Neural progenitor cell (in vitro differentiated cells): Measurements from ENCODE around the gene PPARGC1A. TPM values are rescaled to one million over a fixed set of nuclear protein-coding genes. Genes with fewer than 3 reads are reported as not detected.

Source experiments
- DNase-seq: peaks from one replicate; pipeline ENCODE4 v3.0.0-alpha.2; 2016; ENCODE audit warnings: low spot score
- H2AFZ ChIP-seq: fragments of 200-600 bp; sonication (generic); replicated peaks from 2 replicates; pipeline ENCODE4 v1.6.1; 2016; ENCODE audit warnings: antibody characterized with exemption
- H3F3A ChIP-seq: fragments of 200-600 bp; sonication (generic); 2 replicates; pipeline ENCODE4 v1.6.1; 2016; ENCODE audit warnings: antibody characterized with exemption, low read depth
- H3K27ac ChIP-seq: fragments of 200-600 bp; sonication (generic); 2 replicates; pipeline ENCODE4 v1.5.1; 2016; ENCODE audit warnings: mild to moderate bottlenecking
- H3K27me3 ChIP-seq: fragments of 200-600 bp; sonication (generic); 2 replicates; pipeline ENCODE4 v1.6.1; 2016; ENCODE audit warnings: mild to moderate bottlenecking, moderate library complexity
- H3K36me3 ChIP-seq: fragments of 200-600 bp; sonication (generic); 2 replicates; pipeline ENCODE4 v1.5.1; 2016
- H3K4me1 ChIP-seq: fragments of 200-600 bp; sonication (generic); 2 replicates; pipeline ENCODE4 v1.6.1; 2016; ENCODE audit warnings: mixed run types
- H3K4me2 ChIP-seq: fragments of 200-600 bp; sonication (generic); 2 replicates; pipeline ENCODE4 v1.6.1; 2016
- H3K4me3 ChIP-seq: fragments of 200-600 bp; sonication (generic); 2 replicates; pipeline ENCODE4 v1.5.1; 2016
- H3K79me2 ChIP-seq: fragments of 200-600 bp; sonication (generic); 2 replicates; pipeline ENCODE4 v1.6.1; 2016; ENCODE audit warnings: low read depth
- H3K9ac ChIP-seq: fragments of 200-600 bp; sonication (generic); 2 replicates; pipeline ENCODE4 v1.6.1; 2016
- H3K9me3 ChIP-seq: fragments of 200-600 bp; sonication (generic); 2 replicates; pipeline ENCODE4 v1.5.1; 2016; ENCODE audit warnings: low read depth
- H4K20me1 ChIP-seq: fragments of 200-600 bp; sonication (generic); 2 replicates; pipeline ENCODE4 v1.6.1; 2016; ENCODE audit warnings: low read depth
- H3K27ac Mint-ChIP-seq: 3 replicates; pipeline ENCODE4 v1.8.0; 2021; ENCODE audit warnings: mixed read lengths
- H3K27me3 Mint-ChIP-seq: 2 replicates; pipeline ENCODE4 v1.8.0; 2022; ENCODE audit warnings: low read depth, mild to moderate bottlenecking, inconsistent platforms, moderate library complexity, mixed read lengths; ENCODE audit not compliant: insufficient read depth
- H3K36me3 Mint-ChIP-seq: 3 replicates; pipeline ENCODE4 v1.8.0; 2021; ENCODE audit warnings: mixed read lengths
- H3K4me1 Mint-ChIP-seq: 3 replicates; pipeline ENCODE4 v1.8.0; 2021; ENCODE audit warnings: mixed read lengths
- H3K4me3 Mint-ChIP-seq: 3 replicates; pipeline ENCODE4 v1.8.0; 2021; ENCODE audit warnings: mild to moderate bottlenecking, moderate library complexity, mixed read lengths
- H3K9me3 Mint-ChIP-seq: 3 replicates; pipeline ENCODE4 v1.8.0; 2020; ENCODE audit warnings: mixed read lengths
- CTCF ChIP-seq: fragments of 200-600 bp; sonication (generic); IDR thresholded peaks from 2 replicates; pipeline ENCODE4 v1.5.1; 2017; ENCODE audit warnings: antibody characterized with exemption, mild to moderate bottlenecking
- EZH2 ChIP-seq: fragments of 200-600 bp; sonication (generic); IDR thresholded peaks from 2 replicates; pipeline ENCODE4 v1.6.1; 2017; ENCODE audit warnings: antibody characterized with exemption, mild to moderate bottlenecking, moderate library complexity
- EZH2phosphoT487 ChIP-seq: fragments of 200-600 bp; sonication (generic); IDR thresholded peaks from 2 replicates; pipeline ENCODE4 v1.6.1; 2017; ENCODE audit warnings: antibody characterized with exemption
- total RNA-seq: library from RNA; depleted of rRNA; stranded (reverse); fragments of >200 nt; gene quantifications from 2 replicates; pipeline ENCODE4 v1.2.3, GENCODE V29; 2015; ENCODE audit warnings: low replicate concordance

The PPARGC1A gene
- total RNA-seq, 1 donor from 2014 or later, result 6.6 TPM

DNA sequence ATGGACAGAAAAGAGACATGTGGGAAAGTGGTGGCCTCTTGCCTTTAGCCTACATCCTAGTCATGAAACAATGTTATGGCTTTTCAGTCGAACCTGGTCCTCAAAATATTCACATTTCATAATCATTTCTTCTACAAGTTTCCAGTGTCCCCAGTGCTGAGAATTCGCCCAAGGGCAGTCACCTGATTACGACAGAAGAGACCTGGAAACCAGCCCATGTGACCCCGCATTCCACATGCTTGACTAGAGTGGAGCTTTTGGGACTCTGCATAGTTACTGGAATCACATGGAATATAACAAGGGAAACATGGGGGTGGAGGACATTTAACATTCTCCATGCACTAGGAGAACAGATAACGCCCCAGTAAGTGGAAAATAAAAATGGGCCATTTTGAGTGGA, 100.1 kb downstream of the PPARGC1A start:
- Histone ChIP-seq H3K9ac (no peak overlapping the region), H3K9me3 (no peaks in the 10 kb centered on the region), H3K27ac (no peak overlapping the region), H3K4me1 (no peaks in the 10 kb centered on the region), H3K4me3 (no peak overlapping the region), H4K20me1 (no peaks in the 10 kb centered on the region), H3K4me2 (no peak overlapping the region), H3K79me2 (no peaks in the 10 kb centered on the region), H3F3A (no peaks in the 10 kb centered on the region), H3K27me3 (no peaks in the 10 kb centered on the region), H3K36me3 (no peaks in the 10 kb centered on the region), H2AFZ (peak overlapping the region; percentile 31)
- H3K36me3 Mint-ChIP-seq, result no peaks in the 10 kb centered on the region
- no peaks in the 10 kb centered on the region for H3K4me1 Mint-ChIP-seq
- DNase-seq, result no peak
- no peak for TF ChIP-seq EZH2phosphoT487
- TF ChIP-seq EZH2, result no peak
- no peak for TF ChIP-seq CTCF
- no peak overlapping the region for H3K27ac Mint-ChIP-seq
- no peak overlapping the region for H3K4me3 Mint-ChIP-seq
- peaks cover 7% of the 10 kb centered on the region for H3K9me3 Mint-ChIP-seq
- no peaks in the 10 kb centered on the region for H3K27me3 Mint-ChIP-seq

DNA sequence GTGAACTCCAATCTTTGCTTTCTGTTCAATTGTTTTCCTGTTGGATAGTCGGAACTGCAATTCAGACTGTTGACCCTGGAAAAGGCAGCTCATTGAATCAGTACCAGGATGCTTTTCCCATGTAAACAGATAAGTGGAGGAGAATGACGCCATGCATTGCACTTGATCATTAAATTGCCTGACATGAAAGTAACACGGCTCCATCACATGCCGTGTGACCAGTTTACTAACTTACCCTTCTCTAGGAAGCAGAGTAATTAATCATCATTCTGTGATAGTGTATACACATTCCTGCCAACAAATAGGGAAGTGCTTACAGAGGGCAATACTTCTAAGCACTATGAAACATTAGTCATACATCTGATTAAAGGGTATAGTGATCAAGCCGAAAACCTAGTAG, 101.4 kb downstream of the PPARGC1A start:
- H3K4me1 ChIP-seq, result no peaks in the 10 kb centered on the region
- H3K79me2 ChIP-seq, result no peaks in the 10 kb centered on the region
- H3K36me3 ChIP-seq, result no peaks in the 10 kb centered on the region
- no peak overlapping the region for H3K27ac ChIP-seq
- H3K9me3 ChIP-seq, result no peaks in the 10 kb centered on the region
- no peak overlapping the region for H3K4me2 ChIP-seq
- no peak overlapping the region for H3K9ac ChIP-seq
- H2AFZ ChIP-seq, result no peak overlapping the region
- no peaks in the 10 kb centered on the region for H3F3A ChIP-seq
- H3K27me3 ChIP-seq, result no peaks in the 10 kb centered on the region
- DNase-seq, result no peak
- no peaks in the 10 kb centered on the region for H3K4me1 Mint-ChIP-seq
- no peak overlapping the region for H3K4me3 Mint-ChIP-seq
- no peak overlapping the region for H3K27ac Mint-ChIP-seq
- H3K9me3 Mint-ChIP-seq, result peaks cover 10% of the 10 kb centered on the region
- TF ChIP-seq EZH2phosphoT487 (no peak), EZH2 (no peak)
- H3K36me3 Mint-ChIP-seq, result no peaks in the 10 kb centered on the region
- H3K27me3 Mint-ChIP-seq, result no peaks in the 10 kb centered on the region
- no peaks in the 10 kb centered on the region for H4K20me1 ChIP-seq
- H3K4me3 ChIP-seq, result no peak overlapping the region

DNA sequence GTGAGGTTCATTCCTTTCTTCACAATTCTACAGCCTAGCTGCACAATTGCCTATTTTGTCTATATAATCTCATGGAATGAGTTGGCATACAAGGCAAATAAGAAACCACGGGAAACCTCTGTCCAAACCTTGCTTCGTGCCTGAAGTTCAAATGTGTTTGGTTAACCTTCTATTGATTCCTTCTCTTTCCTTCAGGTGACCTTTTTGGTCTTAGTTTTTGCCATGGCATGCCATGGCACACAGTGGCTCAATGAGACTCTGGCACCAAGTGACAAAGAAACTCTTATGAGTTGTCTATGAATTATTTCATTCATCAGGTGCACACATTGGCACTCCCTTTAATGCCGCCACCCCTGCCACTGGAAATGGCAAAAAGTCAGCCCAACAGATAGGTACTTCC, 101.8 kb downstream of the PPARGC1A start:
- Mint-ChIP-seq H3K27ac (no peak overlapping the region), H3K9me3 (peaks cover 13% of the 10 kb centered on the region), H3K27me3 (no peaks in the 10 kb centered on the region), H3K4me1 (no peaks in the 10 kb centered on the region), H3K4me3 (no peak overlapping the region), H3K36me3 (no peaks in the 10 kb centered on the region)
- no peak overlapping the region for H3K4me2 ChIP-seq
- H3K9ac ChIP-seq, result no peak overlapping the region
- no peak overlapping the region for H3K4me3 ChIP-seq
- no peak overlapping the region for H2AFZ ChIP-seq
- TF ChIP-seq CTCF, result no peak
- no peak for TF ChIP-seq EZH2phosphoT487
- TF ChIP-seq EZH2, result no peak
- no peaks in the 10 kb centered on the region for H3K36me3 ChIP-seq
- H3K79me2 ChIP-seq, result no peaks in the 10 kb centered on the region
- no peak overlapping the region for H3K27ac ChIP-seq
- no peak for DNase-seq
- H3F3A ChIP-seq, result no peaks in the 10 kb centered on the region
- H3K27me3 ChIP-seq, result no peaks in the 10 kb centered on the region
- no peaks in the 10 kb centered on the region for H3K9me3 ChIP-seq
- no peaks in the 10 kb centered on the region for H3K4me1 ChIP-seq
- no peaks in the 10 kb centered on the region for H4K20me1 ChIP-seq

DNA sequence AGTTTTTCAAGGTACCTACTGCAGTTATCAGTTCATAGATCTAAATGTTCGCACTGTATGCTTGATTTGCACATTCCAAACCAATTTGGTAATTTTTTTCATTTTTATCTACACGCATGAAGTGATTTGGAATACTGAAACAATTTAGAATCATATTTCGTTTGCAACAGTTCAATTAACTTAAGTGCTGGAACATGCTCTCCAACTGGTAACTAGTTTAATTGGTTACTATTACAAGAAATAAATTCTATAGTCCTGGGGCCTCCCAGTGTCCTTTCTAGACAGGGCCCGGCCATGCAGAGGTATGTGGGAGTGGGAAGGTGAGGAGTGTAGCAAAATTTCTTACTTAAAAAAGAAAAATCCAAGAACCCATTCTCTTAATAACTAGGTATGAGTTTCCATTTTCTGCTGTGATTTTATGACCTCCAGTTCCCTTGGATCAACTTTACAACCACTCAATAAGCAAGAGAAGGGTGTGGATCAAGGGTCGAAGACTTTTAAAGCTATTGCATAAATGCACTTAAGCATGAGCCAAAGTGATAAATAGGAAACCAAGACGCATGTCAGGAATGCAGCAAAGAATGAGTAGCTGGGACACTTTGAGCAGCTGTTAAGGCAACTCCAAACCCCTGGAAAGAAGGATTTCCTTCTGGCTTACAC, 106.9 kb downstream of the PPARGC1A start:
- no peaks in the 10 kb centered on the region for H3K36me3 Mint-ChIP-seq
- no peaks in the 10 kb centered on the region for H3K36me3 ChIP-seq
- H4K20me1 ChIP-seq, result no peaks in the 10 kb centered on the region
- H3K27me3 ChIP-seq, result no peaks in the 10 kb centered on the region
- no peak overlapping the region for H3K4me3 Mint-ChIP-seq
- no peak for DNase-seq
- peaks cover 17% of the 10 kb centered on the region for H3K9me3 Mint-ChIP-seq
- no peaks in the 10 kb centered on the region for H3F3A ChIP-seq
- H3K4me1 Mint-ChIP-seq, result no peaks in the 10 kb centered on the region
- H3K4me1 ChIP-seq, result no peaks in the 10 kb centered on the region
- H2AFZ ChIP-seq, result no peak overlapping the region
- H3K27ac ChIP-seq, result no peak overlapping the region
- no peak for TF ChIP-seq EZH2
- TF ChIP-seq CTCF, result no peak
- no peak for TF ChIP-seq EZH2phosphoT487
- H3K27ac Mint-ChIP-seq, result no peak overlapping the region
- H3K9me3 ChIP-seq, result no peaks in the 10 kb centered on the region
- no peaks in the 10 kb centered on the region for H3K27me3 Mint-ChIP-seq
- no peak overlapping the region for H3K4me3 ChIP-seq
- no peak overlapping the region for H3K9ac ChIP-seq
- H3K79me2 ChIP-seq, result no peaks in the 10 kb centered on the region
- no peak overlapping the region for H3K4me2 ChIP-seq
